A673 (cell line): ENCODE data around the gene TMEM89.

ENCODE experiments used
- CTCF ChIP-seq: fragments of 300-800, 200-600 bp; sonication (generic); conservative IDR thresholded peaks from 2 replicates; pipeline ENCODE4 v1.5.1; 2017; ENCODE audit warnings: low read depth, mild to moderate bottlenecking, antibody characterized with exemption, low read length, moderate library complexity, mixed read lengths
- EZH2 ChIP-seq: fragments of 200-600 bp; sonication (generic); IDR thresholded peaks from 2 replicates; pipeline ENCODE4 v1.6.1; 2017; ENCODE audit warnings: borderline replicate concordance, low read depth, mild to moderate bottlenecking, mixed read lengths, antibody characterized with exemption, low read length; ENCODE audit not compliant: poor library complexity, severe bottlenecking

- TF ChIP-seq CTCF, result no peak
- TF ChIP-seq EZH2, result no peak
These were observed 20.0 kb downstream of the TMEM89 start for GRCh38 chr3:48601622-48601994.
